Mesendoderm (in vitro differentiated cells): ENCODE results near the gene TRABD.

Experiments
- DNase-seq: peaks from one replicate; pipeline ENCODE4 v3.0.0; 2013
- H2AK5ac ChIP-seq: 2 replicates; pipeline ENCODE4 v1.6.1; 2013; ENCODE audit warnings: low read length, inconsistent platforms
- H2BK120ac ChIP-seq: 2 replicates; pipeline ENCODE4 v1.6.1; 2013; ENCODE audit warnings: low read depth, mild to moderate bottlenecking, low read length, moderate library complexity, mixed read lengths
- H2BK15ac ChIP-seq: replicated peaks from 2 replicates; pipeline ENCODE4 v1.6.1; 2013; ENCODE audit warnings: low read depth, mild to moderate bottlenecking, moderate library complexity
- H2BK5ac ChIP-seq: 2 replicates; pipeline ENCODE4 v1.6.1; 2013; ENCODE audit warnings: low read length, inconsistent platforms
- H3K18ac ChIP-seq: 2 replicates; pipeline ENCODE4 v1.6.1; 2013; ENCODE audit warnings: mild to moderate bottlenecking, low read length, mixed read lengths
- H3K23ac ChIP-seq: one replicate; pipeline ENCODE4 v1.6.1; 2013; ENCODE audit warnings: low read length
- H3K27ac ChIP-seq: 2 replicates; pipeline ENCODE4 v1.5.1; 2013; ENCODE audit warnings: low read depth, mild to moderate bottlenecking, inconsistent platforms, low read length, moderate library complexity
- H3K27me3 ChIP-seq: 2 replicates; pipeline ENCODE4 v1.6.1; 2013; ENCODE audit warnings: low read length, control low read depth, mild to moderate bottlenecking, inconsistent platforms; ENCODE audit not compliant: insufficient read depth, poor library complexity
- H3K36me3 ChIP-seq: 2 replicates; pipeline ENCODE4 v1.6.1; 2013; ENCODE audit warnings: low read length, inconsistent platforms; ENCODE audit not compliant: control insufficient read depth, insufficient read depth
- H3K4ac ChIP-seq: one replicate; pipeline ENCODE4 v1.6.1; 2013; ENCODE audit warnings: low read depth, mild to moderate bottlenecking, low read length, moderate library complexity
- H3K4me1 ChIP-seq: 2 replicates; pipeline ENCODE4 v1.6.1; 2013; ENCODE audit warnings: low read depth, low read length, inconsistent platforms; ENCODE audit not compliant: control insufficient read depth
- H3K4me2 ChIP-seq: 2 replicates; pipeline ENCODE4 v1.6.1; 2013; ENCODE audit warnings: low read length
- H3K4me3 ChIP-seq: 2 replicates; pipeline ENCODE4 v1.5.1; 2013; ENCODE audit warnings: mild to moderate bottlenecking, low read length
- H3K56ac ChIP-seq: one replicate; pipeline ENCODE4 v1.6.1; 2013; ENCODE audit warnings: low read length
- H3K79me1 ChIP-seq: 2 replicates; pipeline ENCODE4 v1.6.1; 2013; ENCODE audit warnings: low read length, inconsistent platforms
- H3K79me2 ChIP-seq: 2 replicates; pipeline ENCODE4 v1.6.1; 2013; ENCODE audit warnings: mild to moderate bottlenecking, low read length; ENCODE audit not compliant: control insufficient read depth, insufficient read depth
- H3K9ac ChIP-seq: 2 replicates; pipeline ENCODE4 v1.6.1; 2013; ENCODE audit warnings: low read length, inconsistent platforms
- H4K5ac ChIP-seq: one replicate; pipeline ENCODE4 v1.6.1; 2013; ENCODE audit warnings: low read length
- H4K8ac ChIP-seq: one replicate; pipeline ENCODE4 v1.6.1; 2013; ENCODE audit warnings: low read depth, mild to moderate bottlenecking, control low read depth, low read length, moderate library complexity
- WGBS: extraction: QIAGEN DNeasy Blood & Tissue Kit; methylation state at CpG from one replicate; pipeline ENCODE4 v1.1.7; 2013; ENCODE audit warnings: low lambda C conversion rate, missing lambda C conversion rate; ENCODE audit not compliant: insufficient coverage; ENCODE audit errors: extremely low coverage; 5-methylcytosine and 5-hydroxymethylcytosine counted together

TRABD gene

GRCh38 chr22:50171965-50172421 is 13.7 kb upstream of the TRABD start:
- Histone ChIP-seq H2BK5ac (no peak overlapping the region), H3K4me3 (no peak overlapping the region), H3K56ac (peak overlapping the region; percentile 15), H3K18ac (no peak overlapping the region), H4K8ac (no peak overlapping the region), H3K79me2 (no peaks in the 10 kb centered on the region), H3K27ac (no peak overlapping the region), H2AK5ac (no peak overlapping the region), H3K27me3 (peaks cover 9% of the 10 kb centered on the region), H3K23ac (no peak overlapping the region), H2BK15ac (no peak overlapping the region), H3K9ac (no peak overlapping the region), H4K5ac (no peak overlapping the region), H2BK120ac (no peak overlapping the region), H3K36me3 (no peaks in the 10 kb centered on the region), H3K4me2 (no peak overlapping the region), H3K4ac (no peak overlapping the region), H3K79me1 (no peaks in the 10 kb centered on the region), H3K4me1 (no peaks in the 10 kb centered on the region)
- no peak for DNase-seq
- WGBS: no CpG with 5 or more reads among the region's 13 CpGs

GRCh38 chr22:50173311-50173982 is 12.3 kb upstream of the TRABD start:
- WGBS: no CpG with 5 or more reads among the region's 26 CpGs
- H3K4ac ChIP-seq: no peak overlapping the region

GRCh38 chr22:50173983-50174355 is 11.7 kb upstream of the TRABD start:
- Histone ChIP-seq H3K23ac (no peak overlapping the region), H3K56ac (no peak overlapping the region), H3K4me3 (no peak overlapping the region), H4K5ac (no peak overlapping the region), H2BK5ac (no peak overlapping the region), H3K18ac (no peak overlapping the region), H3K79me1 (no peaks in the 10 kb centered on the region), H3K27ac (no peak overlapping the region), H2BK15ac (no peak overlapping the region), H4K8ac (no peak overlapping the region), H3K79me2 (no peaks in the 10 kb centered on the region), H2BK120ac (no peak overlapping the region), H2AK5ac (no peak overlapping the region), H3K27me3 (peaks cover 5% of the 10 kb centered on the region), H3K36me3 (no peaks in the 10 kb centered on the region), H3K4ac (no peak overlapping the region), H3K4me2 (no peak overlapping the region), H3K4me1 (no peaks in the 10 kb centered on the region), H3K9ac (no peak overlapping the region)
- WGBS: no CpG with 5 or more reads among the region's 6 CpGs
- DNase-seq: no peak

More at GRCh38 chr22:50173311-50173982, 12.3 kb upstream of the TRABD start:
- no peak overlapping the region for H2BK120ac ChIP-seq
- H3K4me3 ChIP-seq: no peak overlapping the region
- H2BK5ac ChIP-seq: no peak overlapping the region
- H3K36me3 ChIP-seq: no peaks in the 10 kb centered on the region
- no peak overlapping the region for H3K27ac ChIP-seq
- no peak overlapping the region for H2AK5ac ChIP-seq
- H3K4me2 ChIP-seq: no peak overlapping the region
- no peak overlapping the region for H4K5ac ChIP-seq
- H3K23ac ChIP-seq: no peak overlapping the region
- no peak overlapping the region for H2BK15ac ChIP-seq
- H4K8ac ChIP-seq: no peak overlapping the region
- no peak overlapping the region for H3K18ac ChIP-seq
- no peaks in the 10 kb centered on the region for H3K79me2 ChIP-seq
- no peak for DNase-seq
- H3K56ac ChIP-seq: no peak overlapping the region
- H3K79me1 ChIP-seq: no peaks in the 10 kb centered on the region
- no peak overlapping the region for H3K9ac ChIP-seq
- peaks cover 7% of the 10 kb centered on the region for H3K27me3 ChIP-seq
- no peaks in the 10 kb centered on the region for H3K4me1 ChIP-seq

- H3K27me3 ChIP-seq: no peaks in the 10 kb centered on the region
- WGBS: no CpG with 5 or more reads among the region's 27 CpGs
Observed at GRCh38 chr22:50174382-50175190, 11.1 kb upstream of the TRABD start.

GRCh38 chr22:50175191-50175461 is 10.6 kb upstream of the TRABD start:
- no peak overlapping the region for H4K5ac ChIP-seq
- H3K79me1 ChIP-seq: no peaks in the 10 kb centered on the region
- H2BK5ac ChIP-seq: no peak overlapping the region
- no CpG with 5 or more reads among the region's 6 CpGs for WGBS
- no peaks in the 10 kb centered on the region for H3K4me1 ChIP-seq
- no peaks in the 10 kb centered on the region for H3K79me2 ChIP-seq
- no peak overlapping the region for H3K27ac ChIP-seq
- H2AK5ac ChIP-seq: no peak overlapping the region
- H2BK15ac ChIP-seq: no peak overlapping the region
- H3K18ac ChIP-seq: no peak overlapping the region
- no peak for DNase-seq
- no peak overlapping the region for H3K9ac ChIP-seq
- no peak overlapping the region for H4K8ac ChIP-seq
- no peaks in the 10 kb centered on the region for H3K27me3 ChIP-seq
- no peak overlapping the region for H3K4me2 ChIP-seq
- H3K23ac ChIP-seq: no peak overlapping the region
- H2BK120ac ChIP-seq: no peak overlapping the region
- H3K4ac ChIP-seq: no peak overlapping the region
- no peak overlapping the region for H3K56ac ChIP-seq
- no peaks in the 10 kb centered on the region for H3K36me3 ChIP-seq
- H3K4me3 ChIP-seq: no peak overlapping the region

More at GRCh38 chr22:50174382-50175190, 11.1 kb upstream of the TRABD start:
- Histone ChIP-seq H3K4me1 (no peaks in the 10 kb centered on the region), H2BK15ac (no peak overlapping the region), H2BK5ac (no peak overlapping the region), H3K23ac (no peak overlapping the region), H3K4me3 (no peak overlapping the region), H2AK5ac (no peak overlapping the region), H3K56ac (no peak overlapping the region), H3K36me3 (no peaks in the 10 kb centered on the region), H2BK120ac (no peak overlapping the region), H4K5ac (no peak overlapping the region), H3K4me2 (no peak overlapping the region), H4K8ac (no peak overlapping the region), H3K79me1 (no peaks in the 10 kb centered on the region), H3K4ac (no peak overlapping the region), H3K79me2 (no peaks in the 10 kb centered on the region), H3K9ac (no peak overlapping the region), H3K27ac (no peak overlapping the region), H3K18ac (no peak overlapping the region)
- DNase-seq: no peak
